Epithelial cell of proximal tubule (primary cell): ENCODE measurements around the gene SBNO2. TPM values are rescaled to one million over a fixed set of nuclear protein-coding genes. Genes with fewer than 3 reads are reported as not detected.

Source experiments
- DNase-seq: peaks from one replicate; pipeline ENCODE4 v3.0.0-alpha.2; 2011; ENCODE audit warnings: low read depth
- H3K4me3 ChIP-seq: 2 replicates; pipeline ENCODE4 v1.5.1; 2011; ENCODE audit warnings: low read depth, mild to moderate bottlenecking, low read length
- total RNA-seq: library from RNA; depleted of rRNA; stranded (reverse); fragments of >200 nt; gene quantifications from 2 replicates; pipeline ENCODE4 v1.2.3, GENCODE V29; 2015
- TF ChIP-seq, protein P1 (sequence below): conservative IDR thresholded peaks from 2 replicates; pipeline ENCODE4 v1.5.1; 2012; ENCODE audit warnings: low read depth, mild to moderate bottlenecking, low read length

Gene SBNO2
- total RNA-seq, 1 donor from 2014 or later, result 56.2 TPM

DNA sequence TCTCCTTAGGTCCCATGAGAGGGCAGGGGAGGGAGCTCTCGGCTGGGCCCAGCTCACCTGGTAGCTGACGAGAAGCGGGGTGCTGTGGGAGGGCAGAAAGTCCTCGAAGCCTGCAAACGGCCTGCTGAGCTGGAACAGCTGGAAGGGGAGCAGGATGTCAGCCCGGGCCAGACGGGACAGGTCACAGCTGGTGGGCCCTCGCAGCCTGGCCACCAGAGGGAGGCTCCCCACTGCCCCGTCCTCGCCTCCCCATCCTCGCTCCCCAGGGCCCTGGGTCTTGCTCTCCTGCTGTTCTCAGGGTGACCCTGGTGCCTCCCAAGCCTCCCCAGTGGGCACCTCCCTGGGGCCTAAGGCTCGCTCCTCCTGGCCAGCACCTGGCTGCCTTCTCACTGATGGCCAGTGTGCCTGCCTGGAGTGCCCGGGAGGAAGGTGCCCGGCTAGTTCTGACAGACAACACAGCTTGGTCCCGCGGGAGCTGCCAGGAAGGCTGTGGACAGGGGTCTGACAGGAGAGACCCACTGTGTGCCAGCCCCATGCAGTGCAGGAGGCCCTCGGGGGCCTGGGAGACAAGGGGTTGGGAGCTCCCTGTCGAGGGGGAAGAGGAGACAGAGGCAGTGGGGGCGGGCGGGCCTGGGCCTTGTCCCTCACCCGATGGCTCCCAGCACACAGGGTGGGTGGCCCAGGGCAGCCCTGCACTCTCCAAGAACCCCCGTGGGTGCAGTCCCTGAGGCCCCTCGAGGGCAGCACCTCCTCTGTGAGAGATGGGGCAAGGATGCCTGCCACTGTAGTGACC lies 50.0 kb downstream of the SBNO2 start:
- TF ChIP-seq, protein P1, sequence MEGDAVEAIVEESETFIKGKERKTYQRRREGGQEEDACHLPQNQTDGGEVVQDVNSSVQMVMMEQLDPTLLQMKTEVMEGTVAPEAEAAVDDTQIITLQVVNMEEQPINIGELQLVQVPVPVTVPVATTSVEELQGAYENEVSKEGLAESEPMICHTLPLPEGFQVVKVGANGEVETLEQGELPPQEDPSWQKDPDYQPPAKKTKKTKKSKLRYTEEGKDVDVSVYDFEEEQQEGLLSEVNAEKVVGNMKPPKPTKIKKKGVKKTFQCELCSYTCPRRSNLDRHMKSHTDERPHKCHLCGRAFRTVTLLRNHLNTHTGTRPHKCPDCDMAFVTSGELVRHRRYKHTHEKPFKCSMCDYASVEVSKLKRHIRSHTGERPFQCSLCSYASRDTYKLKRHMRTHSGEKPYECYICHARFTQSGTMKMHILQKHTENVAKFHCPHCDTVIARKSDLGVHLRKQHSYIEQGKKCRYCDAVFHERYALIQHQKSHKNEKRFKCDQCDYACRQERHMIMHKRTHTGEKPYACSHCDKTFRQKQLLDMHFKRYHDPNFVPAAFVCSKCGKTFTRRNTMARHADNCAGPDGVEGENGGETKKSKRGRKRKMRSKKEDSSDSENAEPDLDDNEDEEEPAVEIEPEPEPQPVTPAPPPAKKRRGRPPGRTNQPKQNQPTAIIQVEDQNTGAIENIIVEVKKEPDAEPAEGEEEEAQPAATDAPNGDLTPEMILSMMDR, result no peak
- no peak for DNase-seq
- no peak overlapping the region for H3K4me3 ChIP-seq

- TF ChIP-seq, protein P1, result no peak
- no peak overlapping the region for H3K4me3 ChIP-seq
- DNase-seq, result no peak
These were observed 50.7 kb downstream of the SBNO2 start for GRCh38 chr19:1123381-1123780.

- TF ChIP-seq, protein P1, result no peak
- DNase-seq, result no peak
These were observed 51.1 kb downstream of the SBNO2 start for GRCh38 chr19:1122972-1123363.

GRCh38 chr19:1122021-1122971 lies 51.8 kb downstream of the SBNO2 start:
- no peak overlapping the region for H3K4me3 ChIP-seq
- TF ChIP-seq, protein P1, result no peak
- no peak for DNase-seq

More at GRCh38 chr19:1122972-1123363, 51.1 kb downstream of the SBNO2 start:
- no peak overlapping the region for H3K4me3 ChIP-seq

DNA sequence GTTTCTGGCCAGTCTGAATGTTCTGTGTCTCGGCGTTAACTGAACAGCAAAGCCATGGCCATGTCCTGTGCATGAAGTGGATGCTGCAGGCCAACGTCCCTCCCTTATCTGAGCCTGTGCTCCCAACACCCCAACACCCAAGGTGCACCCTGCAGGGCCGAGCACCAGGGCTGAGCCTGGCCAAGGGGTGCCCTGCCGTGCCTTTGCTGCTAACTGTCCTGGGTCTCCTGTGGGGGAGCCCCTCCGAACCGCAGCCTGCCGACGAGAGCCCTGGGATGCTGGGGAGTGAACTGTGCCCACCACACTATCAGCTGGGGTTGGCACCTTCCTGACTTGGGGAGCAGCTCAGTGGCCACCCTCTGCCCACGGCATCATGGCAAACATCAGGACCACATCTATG lies 52.7 kb downstream of the SBNO2 start:
- TF ChIP-seq, protein P1, result no peak
- H3K4me3 ChIP-seq, result no peak overlapping the region
- no peak for DNase-seq

GRCh38 chr19:1119475-1120217 lies 54.4 kb downstream of the SBNO2 start:
- TF ChIP-seq, protein P1, result no peak
- H3K4me3 ChIP-seq, result no peak overlapping the region
- no peak for DNase-seq
